WTC11 (cell line): Measurements from ENCODE around the gene STKLD1. TPM values are rescaled to one million over a fixed set of nuclear protein-coding genes. Genes with fewer than 3 reads are reported as not detected.

Experiments
- ATAC-seq: fragments of 200-7000 bp; cut with Tn5 transposase; 2 replicates; pipeline ENCODE4 v1.10.0; 2021; ENCODE audit warnings: mild to moderate bottlenecking, moderate library complexity
- CTCF ChIA-PET: fragments of 300-600 bp; sonication (Branson Sonifier 250); formaldehyde crosslinking; loops from one replicate; lab custom pipeline; 2021; ENCODE audit warnings: antibody characterized with exemption; lab: Charles Lee
- POLR2A ChIA-PET: fragments of 350-600 bp; sonication (Branson Sonifier 250); formaldehyde crosslinking; loops from one replicate; lab custom pipeline; 2021; ENCODE audit warnings: antibody characterized with exemption; lab: Charles Lee
- DNase-seq: peaks from one replicate; pipeline ENCODE4 v3.0.0; 2021; ENCODE audit warnings: low spot score
- H3K27ac Mint-ChIP-seq: 2 replicates; pipeline ENCODE4 v1.8.0; 2021; ENCODE audit warnings: mixed read lengths
- H3K27me3 Mint-ChIP-seq: 2 replicates; pipeline ENCODE4 v1.8.0; 2021; ENCODE audit warnings: low read depth, mild to moderate bottlenecking, moderate library complexity, mixed read lengths
- H3K36me3 Mint-ChIP-seq: 2 replicates; pipeline ENCODE4 v1.8.0; 2021; ENCODE audit warnings: mixed read lengths
- H3K4me1 Mint-ChIP-seq: 2 replicates; pipeline ENCODE4 v1.8.0; 2022; ENCODE audit warnings: mixed read lengths
- H3K4me3 Mint-ChIP-seq: 2 replicates; pipeline ENCODE4 v1.8.0; 2021; ENCODE audit warnings: mild to moderate bottlenecking, moderate library complexity, mixed read lengths
- H3K9me3 Mint-ChIP-seq: 2 replicates; pipeline ENCODE4 v1.8.0; 2021; ENCODE audit warnings: mixed read lengths
- ATF1 ChIP-seq: sonication (generic); formaldehyde crosslinking; IDR thresholded peaks from 2 replicates; pipeline ENCODE4 v1.8.1; 2023; ENCODE audit warnings: mild to moderate bottlenecking, moderate library complexity, missing genetic modification reagents
- CBFB ChIP-seq: sonication (generic); formaldehyde crosslinking; IDR thresholded peaks from 2 replicates; pipeline ENCODE4 v1.8.1; 2022; ENCODE audit warnings: mild to moderate bottlenecking, low read depth, missing genetic modification reagents
- ESRRA ChIP-seq: sonication (generic); formaldehyde crosslinking; IDR thresholded peaks from 2 replicates; pipeline ENCODE4 v1.8.1; 2022; ENCODE audit warnings: mild to moderate bottlenecking, missing genetic modification reagents, borderline replicate concordance
- MXD4 ChIP-seq: fragments of 250-450 bp; sonication (Bioruptor Pico); IDR thresholded peaks from 2 replicates; pipeline ENCODE4 v1.8.0; 2021; ENCODE audit warnings: mild to moderate bottlenecking, moderate library complexity, borderline replicate concordance
- NFATC4 ChIP-seq: fragments of 250-450 bp; sonication (Bioruptor Pico); IDR thresholded peaks from 2 replicates; pipeline ENCODE4 v1.9.0; 2021; ENCODE audit warnings: mild to moderate bottlenecking
- NFE2L1 ChIP-seq: sonication (generic); formaldehyde crosslinking; IDR thresholded peaks from 2 replicates; pipeline ENCODE4 v1.8.1; 2023; ENCODE audit warnings: missing genetic modification reagents
- NFYB ChIP-seq: sonication (generic); formaldehyde crosslinking; conservative IDR thresholded peaks from 2 replicates; pipeline ENCODE4 v1.8.0; 2022; ENCODE audit warnings: low read depth, missing genetic modification reagents
- NR3C1 ChIP-seq: sonication (generic); formaldehyde crosslinking; conservative IDR thresholded peaks from 2 replicates; pipeline ENCODE4 v1.8.1; 2023; ENCODE audit warnings: low read depth, mild to moderate bottlenecking, missing genetic modification reagents
- PRRX2 ChIP-seq: fragments of 250-450 bp; sonication (Bioruptor Pico); IDR thresholded peaks from 2 replicates; pipeline ENCODE4 v1.8.0; 2021; ENCODE audit warnings: mild to moderate bottlenecking
- RELA ChIP-seq: sonication (generic); formaldehyde crosslinking; IDR thresholded peaks from 2 replicates; pipeline ENCODE4 v1.8.1; 2022; ENCODE audit warnings: missing genetic modification reagents, mild to moderate bottlenecking, borderline replicate concordance
- STAT6 ChIP-seq: sonication (generic); formaldehyde crosslinking; conservative IDR thresholded peaks from 2 replicates; pipeline ENCODE4 v1.8.1; 2023; ENCODE audit warnings: mild to moderate bottlenecking, low read depth, missing genetic modification reagents, moderate library complexity
- ZNF232 ChIP-seq: sonication (generic); formaldehyde crosslinking; IDR thresholded peaks from 2 replicates; pipeline ENCODE4 v1.8.0; 2022; ENCODE audit warnings: mild to moderate bottlenecking, missing genetic modification reagents
- ZNF263 ChIP-seq: sonication (generic); formaldehyde crosslinking; IDR thresholded peaks from 2 replicates; pipeline ENCODE4 v1.8.1; 2022; ENCODE audit warnings: low read depth, mild to moderate bottlenecking, moderate library complexity, missing genetic modification reagents
- ZNF425 ChIP-seq: fragments of 250-450 bp; sonication (Bioruptor Pico); conservative IDR thresholded peaks from 2 replicates; pipeline ENCODE4 v1.9.0; 2021; ENCODE audit warnings: mild to moderate bottlenecking
- total RNA-seq: library from RNA; stranded (reverse); gene quantifications from 3 replicates; pipeline ENCODE4 v1.2.3, GENCODE V29; 2021
- TF ChIP-seq, protein P1 (sequence below): fragments of 250-450 bp; sonication (Bioruptor Pico); IDR thresholded peaks from 2 replicates; pipeline ENCODE4 v2.1.2; 2022; ENCODE audit warnings: mild to moderate bottlenecking, moderate library complexity
- TF ChIP-seq, protein P2 (sequence below): sonication (generic); formaldehyde crosslinking; IDR thresholded peaks from 2 replicates; pipeline ENCODE4 v1.8.0; 2022; ENCODE audit warnings: mild to moderate bottlenecking, missing genetic modification reagents
- TF ChIP-seq, protein P3 (sequence below): fragments of 200-600 bp; IDR thresholded peaks from 2 replicates; pipeline ENCODE4 v1.8.0; 2022; ENCODE audit warnings: antibody characterized with exemption
- TF ChIP-seq, protein P4 (sequence below): sonication (generic); formaldehyde crosslinking; IDR thresholded peaks from 2 replicates; pipeline ENCODE4 v1.8.1; 2022; ENCODE audit warnings: missing genetic modification reagents, borderline replicate concordance
- TF ChIP-seq, protein P5 (sequence below): sonication (generic); formaldehyde crosslinking; IDR thresholded peaks from 2 replicates; pipeline ENCODE4 v1.8.1; 2022; ENCODE audit warnings: low read depth, missing genetic modification reagents, borderline replicate concordance

Gene STKLD1
- total RNA-seq, 1 experiment from 2014 or later, result 0.98 TPM

GRCh38 chr9:133366435-133366834 lies 9.7 kb upstream of the STKLD1 start (continued):
- TF ChIP-seq, protein P1, sequence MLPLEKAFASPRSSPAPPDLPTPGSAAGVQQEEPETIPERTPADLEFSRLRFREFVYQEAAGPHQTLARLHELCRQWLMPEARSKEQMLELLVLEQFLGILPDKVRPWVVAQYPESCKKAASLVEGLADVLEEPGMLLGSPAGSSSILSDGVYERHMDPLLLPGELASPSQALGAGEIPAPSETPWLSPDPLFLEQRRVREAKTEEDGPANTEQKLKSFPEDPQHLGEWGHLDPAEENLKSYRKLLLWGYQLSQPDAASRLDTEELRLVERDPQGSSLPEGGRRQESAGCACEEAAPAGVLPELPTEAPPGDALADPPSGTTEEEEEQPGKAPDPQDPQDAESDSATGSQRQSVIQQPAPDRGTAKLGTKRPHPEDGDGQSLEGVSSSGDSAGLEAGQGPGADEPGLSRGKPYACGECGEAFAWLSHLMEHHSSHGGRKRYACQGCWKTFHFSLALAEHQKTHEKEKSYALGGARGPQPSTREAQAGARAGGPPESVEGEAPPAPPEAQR, result no peak
- TF ChIP-seq ZNF232 (CRISPR knock-in tag) (no peak), NFE2L1 (CRISPR knock-in tag) (no peak), RELA (CRISPR knock-in tag) (no peak)

GRCh38 chr9:133367221-133367620 lies 8.9 kb upstream of the STKLD1 start:
- ChIA-PET CTCF (interaction anchor here (1.0 to 2.5 kb wide), 3 partner anchors 11 to 33 kb away, joined by 3 to 7 read pairs (median 6); partner anchors contain the start of genes SURF1 and SURF2), POLR2A (no interaction called here)
- 0 out of 2 replicates have a peak, but pooled peaks cover 2% of the 10 kb centered on the region for H3K4me1 Mint-ChIP-seq
- H3K9me3 Mint-ChIP-seq, result no peaks in the 10 kb centered on the region
- DNase-seq (no peak), ATAC-seq (no peak)
- peaks cover 61% of the 10 kb centered on the region for H3K36me3 Mint-ChIP-seq
- H3K4me3 Mint-ChIP-seq, result no peak overlapping the region
- no peak overlapping the region for H3K27ac Mint-ChIP-seq
- TF ChIP-seq, protein P2, sequence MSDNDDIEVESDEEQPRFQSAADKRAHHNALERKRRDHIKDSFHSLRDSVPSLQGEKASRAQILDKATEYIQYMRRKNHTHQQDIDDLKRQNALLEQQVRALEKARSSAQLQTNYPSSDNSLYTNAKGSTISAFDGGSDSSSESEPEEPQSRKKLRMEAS, result no peak
- no peak for TF ChIP-seq NFYB (CRISPR knock-in tag)
- TF ChIP-seq NR3C1, result no peak
- TF ChIP-seq, protein P3, sequence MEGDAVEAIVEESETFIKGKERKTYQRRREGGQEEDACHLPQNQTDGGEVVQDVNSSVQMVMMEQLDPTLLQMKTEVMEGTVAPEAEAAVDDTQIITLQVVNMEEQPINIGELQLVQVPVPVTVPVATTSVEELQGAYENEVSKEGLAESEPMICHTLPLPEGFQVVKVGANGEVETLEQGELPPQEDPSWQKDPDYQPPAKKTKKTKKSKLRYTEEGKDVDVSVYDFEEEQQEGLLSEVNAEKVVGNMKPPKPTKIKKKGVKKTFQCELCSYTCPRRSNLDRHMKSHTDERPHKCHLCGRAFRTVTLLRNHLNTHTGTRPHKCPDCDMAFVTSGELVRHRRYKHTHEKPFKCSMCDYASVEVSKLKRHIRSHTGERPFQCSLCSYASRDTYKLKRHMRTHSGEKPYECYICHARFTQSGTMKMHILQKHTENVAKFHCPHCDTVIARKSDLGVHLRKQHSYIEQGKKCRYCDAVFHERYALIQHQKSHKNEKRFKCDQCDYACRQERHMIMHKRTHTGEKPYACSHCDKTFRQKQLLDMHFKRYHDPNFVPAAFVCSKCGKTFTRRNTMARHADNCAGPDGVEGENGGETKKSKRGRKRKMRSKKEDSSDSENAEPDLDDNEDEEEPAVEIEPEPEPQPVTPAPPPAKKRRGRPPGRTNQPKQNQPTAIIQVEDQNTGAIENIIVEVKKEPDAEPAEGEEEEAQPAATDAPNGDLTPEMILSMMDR, result no peak
- no peak for TF ChIP-seq ESRRA
- TF ChIP-seq ATF1 (CRISPR knock-in tag), result no peak
- TF ChIP-seq, all 79 proteins: peak for 0
- H3K27me3 Mint-ChIP-seq, result no peaks in the 10 kb centered on the region

- POLR2A ChIA-PET, result no interaction called here
These were observed 8.4 kb upstream of the STKLD1 start for GRCh38 chr9:133367778-133368177.

More at GRCh38 chr9:133367778-133368177, 8.4 kb upstream of the STKLD1 start:
- Mint-ChIP-seq H3K4me3 (no peak overlapping the region), H3K9me3 (no peaks in the 10 kb centered on the region), H3K27ac (no peak overlapping the region), H3K27me3 (no peaks in the 10 kb centered on the region), H3K36me3 (peaks cover 64% of the 10 kb centered on the region), H3K4me1 (0 out of 2 replicates have a peak, but pooled peaks cover 2% of the 10 kb centered on the region)
- TF ChIP-seq, protein P4, sequence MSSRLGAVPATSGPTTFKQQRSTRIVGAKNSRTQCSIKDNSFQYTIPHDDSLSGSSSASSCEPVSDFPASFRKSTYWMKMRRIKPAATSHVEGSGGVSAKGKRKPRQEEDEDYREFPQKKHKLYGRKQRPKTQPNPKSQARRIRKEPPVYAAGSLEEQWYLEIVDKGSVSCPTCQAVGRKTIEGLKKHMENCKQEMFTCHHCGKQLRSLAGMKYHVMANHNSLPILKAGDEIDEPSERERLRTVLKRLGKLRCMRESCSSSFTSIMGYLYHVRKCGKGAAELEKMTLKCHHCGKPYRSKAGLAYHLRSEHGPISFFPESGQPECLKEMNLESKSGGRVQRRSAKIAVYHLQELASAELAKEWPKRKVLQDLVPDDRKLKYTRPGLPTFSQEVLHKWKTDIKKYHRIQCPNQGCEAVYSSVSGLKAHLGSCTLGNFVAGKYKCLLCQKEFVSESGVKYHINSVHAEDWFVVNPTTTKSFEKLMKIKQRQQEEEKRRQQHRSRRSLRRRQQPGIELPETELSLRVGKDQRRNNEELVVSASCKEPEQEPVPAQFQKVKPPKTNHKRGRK (CRISPR knock-in tag), result no peak
- TF ChIP-seq PRRX2 (CRISPR knock-in tag), result no peak
- no peak for TF ChIP-seq NFATC4
- TF ChIP-seq, protein P5, sequence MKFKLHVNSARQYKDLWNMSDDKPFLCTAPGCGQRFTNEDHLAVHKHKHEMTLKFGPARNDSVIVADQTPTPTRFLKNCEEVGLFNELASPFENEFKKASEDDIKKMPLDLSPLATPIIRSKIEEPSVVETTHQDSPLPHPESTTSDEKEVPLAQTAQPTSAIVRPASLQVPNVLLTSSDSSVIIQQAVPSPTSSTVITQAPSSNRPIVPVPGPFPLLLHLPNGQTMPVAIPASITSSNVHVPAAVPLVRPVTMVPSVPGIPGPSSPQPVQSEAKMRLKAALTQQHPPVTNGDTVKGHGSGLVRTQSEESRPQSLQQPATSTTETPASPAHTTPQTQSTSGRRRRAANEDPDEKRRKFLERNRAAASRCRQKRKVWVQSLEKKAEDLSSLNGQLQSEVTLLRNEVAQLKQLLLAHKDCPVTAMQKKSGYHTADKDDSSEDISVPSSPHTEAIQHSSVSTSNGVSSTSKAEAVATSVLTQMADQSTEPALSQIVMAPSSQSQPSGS (CRISPR knock-in tag), result no peak
- TF ChIP-seq MXD4 (CRISPR knock-in tag), result no peak
- no peak for TF ChIP-seq ZNF425 (CRISPR knock-in tag)
- no peak for TF ChIP-seq ZNF263 (CRISPR knock-in tag)
- no peak for TF ChIP-seq STAT6
- TF ChIP-seq CBFB (CRISPR knock-in tag), result no peak
- DNase-seq (no peak), ATAC-seq (no peak)
- CTCF ChIA-PET, result interaction anchor here (2.0 kb wide), 1 partner anchor 26 kb away, joined by 6 read pairs; no protein-coding TSS in a partner anchor
